HG03095 (cell line): ENCODE measurements around the gene BMP7.

Experiments
- ATAC-seq: cut with Tn5 transposase; IDR thresholded peaks from one replicate; pipeline ENCODE4 v1.9.1; 2021; ENCODE audit warnings: moderate library complexity; ENCODE audit not compliant: unreplicated experiment

BMP7 gene

DNA sequence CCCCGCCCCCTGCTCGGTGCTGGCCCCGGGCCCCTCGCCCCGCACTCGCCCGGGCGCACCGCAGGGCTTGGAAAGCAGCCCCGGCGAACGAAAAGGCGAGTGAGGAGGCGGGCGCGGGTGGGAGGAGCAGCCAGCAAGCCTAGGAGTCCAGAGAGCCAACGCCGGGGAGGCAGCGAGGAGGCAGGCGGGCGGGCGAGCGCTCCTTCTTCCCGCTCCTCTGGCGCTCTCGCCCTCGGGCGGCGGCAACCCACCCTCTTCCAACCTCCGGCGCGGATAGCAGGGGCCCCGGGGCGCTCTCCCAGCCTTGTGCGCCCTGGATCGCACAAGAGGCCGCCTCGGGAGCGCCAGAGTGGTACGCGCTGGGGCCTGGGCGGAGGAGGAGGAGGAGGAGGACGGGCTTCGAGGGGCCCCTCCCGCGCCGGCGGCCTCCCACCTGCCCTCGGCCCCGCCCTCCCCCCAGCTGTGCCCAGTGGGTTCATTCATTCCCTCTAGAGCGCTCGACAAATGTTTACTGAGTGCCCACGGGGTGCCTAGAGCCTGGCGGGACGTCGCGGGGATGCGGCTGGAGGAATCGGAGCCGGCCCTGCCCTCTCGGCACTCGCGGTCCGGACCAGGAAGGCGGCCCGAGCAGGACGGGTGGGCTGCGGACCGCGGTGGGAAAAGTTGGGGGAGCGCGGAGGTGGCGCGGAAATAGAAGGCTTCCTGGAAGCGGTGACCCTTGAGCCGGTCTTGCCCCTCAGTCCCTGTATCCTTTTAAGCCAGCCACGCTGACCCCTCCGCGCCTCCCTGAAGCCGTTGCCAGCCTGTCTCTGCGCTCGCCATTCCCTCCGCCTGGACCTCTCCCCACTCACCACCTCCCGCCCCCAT is at the start of gene BMP7:
Gene BMP7, minus strand, starts transcription at position 351 of the 867 bp plus-strand sequence. CDS start 519 bp downstream, outside the sequence.
- no peak for ATAC-seq

DNA sequence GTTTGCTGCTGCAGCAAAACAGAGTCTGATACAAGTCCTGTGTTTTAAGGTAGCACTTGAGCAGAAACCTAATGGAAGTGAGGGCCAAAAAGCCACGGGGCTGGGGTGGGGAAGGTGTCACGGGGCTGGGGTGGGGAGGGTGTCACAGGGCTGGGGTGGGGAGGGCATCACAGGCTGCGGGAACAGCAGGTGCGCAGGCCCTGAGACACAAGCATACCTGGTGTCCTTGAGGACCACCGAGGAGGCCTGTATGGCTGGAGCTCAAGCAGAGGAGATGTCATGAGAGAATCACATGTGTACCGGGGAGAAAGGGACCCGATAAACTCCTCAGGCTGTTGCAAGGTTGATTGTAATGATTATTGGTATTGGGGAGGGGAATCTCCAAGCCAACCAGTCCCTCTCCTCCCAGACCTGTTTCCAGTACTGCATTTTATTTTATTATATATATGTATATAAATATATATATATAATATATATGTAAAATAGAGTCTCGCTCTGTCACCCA is 49.6 kb upstream of the BMP7 start:
- no peak for ATAC-seq

- no peak for ATAC-seq
Measured at GRCh38 chr20:57315083-57315975, 48.9 kb upstream of the BMP7 start.

DNA sequence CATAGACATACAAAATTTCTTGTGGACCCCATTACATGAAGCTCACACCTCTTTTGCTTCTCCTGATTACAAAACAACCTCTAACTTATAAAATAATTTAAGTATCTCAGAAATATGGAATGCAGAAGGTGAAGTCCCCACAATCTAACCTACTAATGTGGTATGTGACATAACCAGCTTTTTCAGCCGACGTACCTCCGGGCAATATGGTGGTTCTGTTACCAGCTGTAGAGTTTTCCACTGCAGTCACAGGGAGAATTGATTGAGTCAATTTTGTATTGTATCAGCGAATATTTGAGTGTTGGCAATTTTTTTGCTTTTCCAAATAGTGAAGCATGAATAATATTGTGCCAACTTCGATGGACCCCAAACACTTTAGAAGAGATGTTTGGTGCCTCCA is 47.5 kb upstream of the BMP7 start:
- no peak for ATAC-seq

GRCh38 chr20:57313230-57313629 is 46.8 kb upstream of the BMP7 start:
- ATAC-seq, result no peak

DNA sequence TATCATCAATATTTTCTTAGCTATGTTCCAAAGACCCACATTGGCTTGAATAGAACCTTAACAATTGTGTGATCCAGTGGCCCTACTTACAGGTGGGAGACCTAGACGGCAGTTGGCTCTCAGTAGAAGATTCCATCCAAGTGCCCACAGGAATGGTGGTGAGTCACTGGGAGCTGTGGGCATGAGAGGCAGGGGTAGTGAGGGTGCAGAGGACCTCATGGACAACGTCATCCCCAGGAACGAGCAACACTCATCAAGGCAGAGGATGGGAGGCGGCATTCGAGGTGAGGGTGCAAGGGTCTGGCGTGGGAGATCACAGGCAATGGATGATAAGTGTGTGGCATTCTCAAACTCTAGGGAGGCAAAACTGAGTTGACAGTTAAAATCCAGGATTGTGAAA is 45.7 kb upstream of the BMP7 start:
- ATAC-seq, result no peak

- no peak for ATAC-seq
Measured at GRCh38 chr20:57310821-57311514, 44.5 kb upstream of the BMP7 start.

- no peak for ATAC-seq
Measured at GRCh38 chr20:57309544-57310115, 43.2 kb upstream of the BMP7 start.

DNA sequence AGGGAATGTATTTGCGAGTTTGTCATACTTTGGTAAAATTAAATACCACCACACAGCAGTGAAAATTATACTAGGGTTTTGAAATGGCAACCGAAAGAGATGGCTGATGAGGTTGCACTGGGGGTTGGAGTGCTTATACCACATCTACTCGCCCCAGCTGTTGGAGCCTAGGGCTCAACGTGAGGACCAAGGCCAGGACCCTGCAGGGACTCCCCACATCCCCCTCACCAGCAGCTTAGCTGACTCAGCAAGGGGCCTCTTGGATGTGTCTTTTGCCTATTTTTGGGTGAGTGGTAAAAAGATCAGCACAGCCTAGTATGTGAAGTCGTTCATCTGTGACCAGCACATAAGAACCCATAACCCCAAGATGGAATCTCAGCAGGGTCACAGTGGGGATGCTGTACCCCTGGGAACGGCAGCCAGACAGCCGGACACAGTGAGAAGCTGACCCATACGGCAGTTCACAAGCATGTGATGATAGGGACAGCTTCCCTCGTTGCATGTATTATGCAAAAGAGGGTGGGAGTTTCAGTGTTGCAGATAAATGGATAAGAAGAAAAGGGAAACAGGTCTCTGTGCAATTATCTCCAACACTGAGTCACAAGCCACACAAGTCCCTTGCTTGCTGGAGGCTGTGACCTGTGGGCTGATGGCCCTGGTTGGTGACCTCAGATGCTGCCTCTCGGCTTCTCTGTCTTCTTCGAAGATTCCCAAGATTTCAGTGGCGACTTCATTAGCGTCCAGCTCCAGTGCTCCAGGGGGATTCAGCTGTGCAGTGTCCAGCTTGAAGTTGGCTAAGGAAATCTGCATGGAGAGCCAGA is 42.2 kb upstream of the BMP7 start:
- no peak for ATAC-seq

DNA sequence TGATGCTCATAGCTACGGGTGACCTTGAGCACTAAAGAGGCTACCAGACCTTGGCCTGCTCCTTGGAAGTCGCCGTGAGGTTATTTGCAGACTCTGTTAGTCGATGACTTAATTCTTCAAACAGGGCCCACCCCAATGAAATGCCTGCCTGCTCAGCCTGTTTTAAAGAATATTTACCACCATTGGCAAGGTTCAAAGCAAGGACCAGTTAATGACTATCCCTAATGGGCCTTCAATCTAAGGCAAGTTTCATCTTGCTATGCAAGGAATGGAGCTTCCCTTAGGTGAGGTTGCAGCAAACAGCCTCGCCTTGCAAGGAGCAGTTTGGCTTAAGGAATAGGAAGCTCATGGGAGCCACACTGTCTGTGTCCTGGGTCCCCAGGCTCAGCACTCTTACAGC is 40.3 kb upstream of the BMP7 start:
- no peak for ATAC-seq

GRCh38 chr20:57301026-57301425 is 34.6 kb upstream of the BMP7 start:
- ATAC-seq, result no peak

GRCh38 chr20:57298457-57298856 is 32.0 kb upstream of the BMP7 start:
- no peak for ATAC-seq

DNA sequence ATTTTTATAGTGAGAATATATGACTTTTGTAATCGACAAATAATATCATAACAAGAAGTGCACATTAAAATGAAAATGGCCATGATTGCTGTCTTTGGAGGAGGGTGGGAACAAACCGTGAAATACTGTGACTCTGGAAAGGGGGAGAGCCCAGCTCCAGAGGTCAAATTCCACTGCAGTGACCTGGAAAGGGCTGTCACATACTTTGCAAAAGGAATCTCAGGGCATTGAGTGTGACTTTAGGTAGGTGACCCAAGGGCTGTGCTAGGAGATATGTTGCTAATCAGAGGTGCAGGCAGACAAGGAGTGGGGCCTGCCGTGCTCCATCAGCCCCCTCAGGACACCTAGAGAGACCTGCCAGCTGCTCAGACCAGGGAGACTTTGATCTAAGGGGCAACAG is 28.1 kb upstream of the BMP7 start:
- ATAC-seq, result no peak

- ATAC-seq, result no peak
Measured at GRCh38 chr20:57293995-57294394, 27.6 kb upstream of the BMP7 start.

GRCh38 chr20:57292611-57293010 is 26.2 kb upstream of the BMP7 start:
- ATAC-seq, result no peak

- ATAC-seq, result no peak
Measured at GRCh38 chr20:57291694-57292093, 25.3 kb upstream of the BMP7 start.

DNA sequence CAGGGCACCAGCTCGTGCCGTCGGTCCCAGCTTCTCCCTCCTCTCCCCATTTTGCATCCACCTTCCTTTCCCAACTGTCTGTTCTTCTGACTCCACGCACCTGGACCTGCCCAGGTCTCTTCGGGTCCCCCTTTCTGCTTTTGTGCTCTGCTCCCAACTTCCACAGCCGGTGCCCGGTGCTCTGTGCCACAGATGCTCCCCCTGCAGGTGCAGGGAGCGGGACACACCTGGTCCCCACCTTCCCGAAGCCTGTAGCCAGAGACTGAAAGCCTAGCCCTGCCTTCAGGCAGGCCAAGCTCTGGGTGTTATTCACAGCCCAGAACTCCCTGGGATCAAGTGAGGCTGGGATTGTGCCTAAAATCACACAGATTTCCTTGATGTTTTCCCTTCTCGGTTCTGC is 24.6 kb upstream of the BMP7 start:
- no peak for ATAC-seq

- no peak for ATAC-seq
Measured at GRCh38 chr20:57290178-57290484, 23.7 kb upstream of the BMP7 start.

- ATAC-seq, result no peak
Measured at GRCh38 chr20:57289391-57290177, 23.1 kb upstream of the BMP7 start.
